ENCODE data around the gene KRTAP12-3. TPM values are rescaled to one million over a fixed set of nuclear protein-coding genes. Genes with fewer than 3 reads are reported as not detected.

Gene KRTAP12-3
- total and polyA plus RNA-seq, 2 donors, result not detected

DNA sequence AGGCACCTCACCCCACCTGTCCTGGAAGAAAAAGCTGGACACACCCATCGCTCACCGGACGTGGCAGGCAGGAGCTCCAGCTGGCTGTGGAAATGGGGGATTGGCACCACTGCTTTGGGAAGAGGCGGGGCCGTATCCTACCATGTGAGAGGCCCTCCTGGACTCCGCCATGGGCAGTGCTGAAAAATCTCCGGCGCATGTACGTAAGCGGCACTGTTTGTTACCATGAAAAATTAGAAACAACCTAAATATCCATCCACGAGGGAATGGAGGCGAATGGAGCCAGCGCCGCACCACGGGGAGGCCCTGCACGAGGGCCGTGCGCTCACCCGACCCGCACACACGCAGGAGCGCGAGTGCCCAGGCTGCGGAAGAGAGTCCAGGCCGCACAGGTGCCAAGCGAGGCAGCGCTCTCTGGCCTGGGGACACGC, 42.8 kb upstream of the KRTAP12-3 start:
- DNase-seq (ENCODE audit: low read depth in 6 of 9, low spot score in 9 of 9), result no peak
- Histone ChIP-seq H3K4me1 (ENCODE audit: control insufficient read depth in 2 of 2, insufficient read depth in 2 of 2, low read length in 2 of 2) (peaks cover 0 to 3% of the 10 kb centered on the region in 2 donors), H3K27ac (ENCODE audit: low read depth in 1 of 2, low read length in 1 of 2) (no peak overlapping the region), H3K9me3 (ENCODE audit: control insufficient read depth in 2 of 2, insufficient read depth in 1 of 2, low read length in 1 of 2) (peaks cover 3 to 27% of the 10 kb centered on the region in 2 donors), H3K27me3 (ENCODE audit: control insufficient read depth in 2 of 2, insufficient read depth in 1 of 2, low read length in 1 of 2) (peaks cover 0 to 2% of the 10 kb centered on the region in 2 donors), H3K36me3 (ENCODE audit: control insufficient read depth in 2 of 2, insufficient read depth in 2 of 2, low read length in 1 of 2) (no peaks in the 10 kb centered on the region), H3K4me3 (ENCODE audit: low read length in 2 of 2) (no peak overlapping the region)
- 94% methylated on average over 28 of the region's 28 CpGs for WGBS

DNA sequence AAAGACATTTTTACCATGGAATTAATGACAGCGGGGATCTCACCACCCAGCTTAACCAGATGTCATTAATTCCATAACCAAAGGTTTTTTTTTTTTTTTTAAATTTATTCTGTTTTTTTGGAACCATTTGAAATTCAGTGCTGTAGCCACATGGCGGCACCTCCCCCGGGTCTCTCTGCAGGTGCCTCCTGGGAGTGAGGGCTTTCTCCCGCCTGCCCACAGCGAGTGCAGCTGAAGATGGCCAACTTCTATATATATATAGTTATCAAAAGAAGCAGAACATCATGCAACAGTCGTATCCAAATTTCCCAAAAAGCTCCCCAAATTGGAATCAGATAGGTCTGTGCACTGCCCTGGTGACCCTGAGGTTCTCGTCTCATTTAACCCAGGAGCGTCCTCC, 42.3 kb upstream of the KRTAP12-3 start:
- Histone ChIP-seq H3K27me3 (ENCODE audit: control insufficient read depth in 2 of 2, insufficient read depth in 1 of 2, low read length in 1 of 2) (peaks cover 0 to 2% of the 10 kb centered on the region in 2 donors), H3K9me3 (ENCODE audit: control insufficient read depth in 2 of 2, insufficient read depth in 1 of 2, low read length in 1 of 2) (peaks cover 3 to 25% of the 10 kb centered on the region in 2 donors), H3K27ac (ENCODE audit: low read depth in 1 of 2, low read length in 1 of 2) (no peak overlapping the region), H3K36me3 (ENCODE audit: control insufficient read depth in 2 of 2, insufficient read depth in 2 of 2, low read length in 1 of 2) (no peaks in the 10 kb centered on the region), H3K4me3 (ENCODE audit: low read length in 2 of 2) (no peak overlapping the region), H3K4me1 (ENCODE audit: control insufficient read depth in 2 of 2, insufficient read depth in 2 of 2, low read length in 2 of 2) (peaks cover 0 to 3% of the 10 kb centered on the region in 2 donors)
- 74% methylated on average over 8 of the region's 8 CpGs for WGBS
- DNase-seq (ENCODE audit: low read depth in 6 of 9, low spot score in 9 of 9), result no peak

DNA sequence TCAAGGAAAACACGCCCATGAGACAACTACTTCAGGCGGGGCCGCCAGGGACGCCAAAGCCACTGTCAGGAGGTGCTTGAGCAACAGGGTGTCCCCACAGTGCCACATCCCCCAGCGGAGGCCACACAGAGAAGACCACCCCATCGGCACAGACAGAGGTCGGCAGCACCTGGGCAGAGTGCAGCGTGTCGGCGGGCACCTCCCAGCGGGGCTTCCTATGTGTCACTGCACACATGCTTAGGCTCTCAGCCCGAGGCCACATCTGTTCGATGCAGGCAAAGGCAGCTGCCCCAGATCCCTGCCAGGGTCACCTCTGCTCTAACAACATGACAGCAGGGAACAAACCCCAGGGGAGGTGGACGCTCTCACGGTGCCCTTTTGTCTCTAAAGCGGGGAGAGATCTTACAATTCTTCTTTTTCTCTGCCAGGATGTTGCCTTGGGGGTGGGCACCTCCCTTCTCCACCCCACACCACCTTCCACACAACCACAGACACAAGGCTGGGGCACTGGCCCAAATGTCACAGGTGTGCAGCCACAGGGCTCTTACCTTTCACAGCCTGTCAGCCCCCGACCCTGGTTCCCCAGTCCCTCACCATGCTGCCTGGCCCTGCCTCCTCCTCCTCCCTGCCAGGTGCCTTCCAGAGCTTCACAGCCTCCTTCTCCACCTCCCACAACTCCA, 41.7 kb upstream of the KRTAP12-3 start:
- Histone ChIP-seq H3K4me3 (ENCODE audit: low read length in 2 of 2) (no peak overlapping the region), H3K4me1 (ENCODE audit: control insufficient read depth in 2 of 2, insufficient read depth in 2 of 2, low read length in 2 of 2) (peaks cover 0 to 3% of the 10 kb centered on the region in 2 donors), H3K9me3 (ENCODE audit: control insufficient read depth in 2 of 2, insufficient read depth in 1 of 2, low read length in 1 of 2) (peaks cover 3 to 22% of the 10 kb centered on the region in 2 donors), H3K27ac (ENCODE audit: low read depth in 1 of 2, low read length in 1 of 2) (no peak overlapping the region), H3K27me3 (ENCODE audit: control insufficient read depth in 2 of 2, insufficient read depth in 1 of 2, low read length in 1 of 2) (peaks cover 0 to 2% of the 10 kb centered on the region in 2 donors), H3K36me3 (ENCODE audit: control insufficient read depth in 2 of 2, insufficient read depth in 2 of 2, low read length in 1 of 2) (no peaks in the 10 kb centered on the region)
- no peak for DNase-seq (ENCODE audit: low read depth in 6 of 9, low spot score in 9 of 9)
- WGBS, result 82% methylated on average over 17 of the region's 17 CpGs

DNA sequence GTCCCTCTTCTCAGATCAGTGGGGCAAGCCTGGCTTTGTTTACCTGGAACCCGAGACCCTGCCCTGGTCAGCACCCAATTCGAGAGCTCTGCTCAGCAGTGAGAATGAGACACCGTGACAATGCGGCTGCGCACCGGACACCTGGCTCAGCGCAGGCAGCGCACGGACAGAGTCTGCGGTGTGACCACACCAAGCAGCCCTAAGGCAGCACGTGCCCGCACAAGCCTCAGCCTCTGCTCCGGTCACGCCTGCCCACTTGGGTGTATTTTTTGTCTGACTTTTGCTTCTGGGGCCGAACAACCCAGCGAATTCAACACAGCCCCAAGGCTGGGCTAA, 41.2 kb upstream of the KRTAP12-3 start:
- no peak for DNase-seq (ENCODE audit: low read depth in 6 of 9, low spot score in 9 of 9)
- Histone ChIP-seq H3K4me1 (ENCODE audit: control insufficient read depth in 2 of 2, insufficient read depth in 2 of 2, low read length in 2 of 2) (peaks cover 0 to 3% of the 10 kb centered on the region in 2 donors), H3K4me3 (ENCODE audit: low read length in 2 of 2) (no peak overlapping the region), H3K27me3 (ENCODE audit: control insufficient read depth in 2 of 2, insufficient read depth in 1 of 2, low read length in 1 of 2) (peaks cover 0 to 2% of the 10 kb centered on the region in 2 donors), H3K27ac (ENCODE audit: low read depth in 1 of 2, low read length in 1 of 2) (no peak overlapping the region), H3K9me3 (ENCODE audit: control insufficient read depth in 2 of 2, insufficient read depth in 1 of 2, low read length in 1 of 2) (peaks cover 3 to 19% of the 10 kb centered on the region in 2 donors), H3K36me3 (ENCODE audit: control insufficient read depth in 2 of 2, insufficient read depth in 2 of 2, low read length in 1 of 2) (no peaks in the 10 kb centered on the region)
- 85% methylated on average over 16 of the region's 16 CpGs for WGBS

DNA sequence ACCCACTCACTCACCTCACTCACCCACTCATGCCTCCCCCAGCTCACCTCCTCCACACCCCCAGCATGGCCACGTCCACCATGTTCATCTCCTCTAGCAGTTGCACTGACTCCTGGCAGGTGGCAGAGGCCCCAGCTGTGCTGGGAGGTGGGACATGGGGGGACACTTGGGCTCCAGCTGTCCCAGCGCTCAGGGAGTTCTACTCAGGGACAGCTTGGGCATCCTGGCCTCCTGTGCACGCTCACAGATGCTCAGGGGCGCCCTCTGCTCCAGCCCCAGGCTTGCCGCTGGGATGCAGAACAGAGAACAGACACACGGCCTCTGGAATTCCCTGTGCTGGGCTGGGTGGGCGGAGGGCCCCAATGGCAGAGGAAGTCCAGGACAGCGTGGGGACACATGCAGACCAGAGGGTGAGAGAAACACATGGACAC, 40.6 kb upstream of the KRTAP12-3 start:
- Histone ChIP-seq H3K9me3 (ENCODE audit: control insufficient read depth in 2 of 2, insufficient read depth in 1 of 2, low read length in 1 of 2) (peaks cover under 1 to 13% of the 10 kb centered on the region in 2 donors), H3K4me1 (ENCODE audit: control insufficient read depth in 2 of 2, insufficient read depth in 2 of 2, low read length in 2 of 2) (peaks cover 0 to 3% of the 10 kb centered on the region in 2 donors), H3K27me3 (ENCODE audit: control insufficient read depth in 2 of 2, insufficient read depth in 1 of 2, low read length in 1 of 2) (peaks cover 0 to 2% of the 10 kb centered on the region in 2 donors), H3K36me3 (ENCODE audit: control insufficient read depth in 2 of 2, insufficient read depth in 2 of 2, low read length in 1 of 2) (no peaks in the 10 kb centered on the region), H3K27ac (ENCODE audit: low read depth in 1 of 2, low read length in 1 of 2) (no peak overlapping the region), H3K4me3 (ENCODE audit: low read length in 2 of 2) (no peak overlapping the region)
- WGBS, result 80% methylated on average over 8 of the region's 8 CpGs
- DNase-seq (ENCODE audit: low read depth in 6 of 9, low spot score in 9 of 9), result no peak

DNA sequence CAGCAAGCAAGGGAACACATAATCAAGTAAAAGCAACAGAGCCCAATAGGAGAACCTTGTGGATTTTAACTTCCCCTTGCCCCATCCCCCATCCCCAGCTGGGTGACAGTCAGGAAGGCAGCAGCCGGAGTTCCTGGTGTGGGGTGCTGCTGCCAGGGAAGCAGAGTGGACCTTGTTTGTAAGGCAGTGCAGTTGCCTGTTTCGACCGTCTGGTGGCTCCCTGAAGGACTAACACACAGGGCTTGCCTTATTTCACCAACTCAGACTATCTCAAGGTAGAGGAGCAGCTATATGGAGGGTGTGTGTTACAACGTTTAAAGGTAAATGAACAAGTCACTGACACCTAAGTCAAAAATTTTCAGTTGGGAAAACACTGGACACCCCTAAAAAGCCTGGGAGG, 39.2 kb upstream of the KRTAP12-3 start:
- H3K4me1 ChIP-seq (ENCODE audit: control insufficient read depth in 2 of 2, insufficient read depth in 2 of 2, low read length in 2 of 2), result peaks cover 0 to 3% of the 10 kb centered on the region in 2 donors
- WGBS, result 39% methylated on average over 4 of the region's 4 CpGs
- H3K27me3 ChIP-seq (ENCODE audit: control insufficient read depth in 2 of 2, insufficient read depth in 1 of 2, low read length in 1 of 2), result peaks cover 0 to 2% of the 10 kb centered on the region in 2 donors
- no peak overlapping the region for H3K4me3 ChIP-seq (ENCODE audit: low read length in 2 of 2)
- no peaks in the 10 kb centered on the region for H3K36me3 ChIP-seq (ENCODE audit: control insufficient read depth in 2 of 2, insufficient read depth in 2 of 2, low read length in 1 of 2)
- H3K27ac ChIP-seq (ENCODE audit: low read depth in 1 of 2, low read length in 1 of 2), result no peak overlapping the region
- H3K9me3 ChIP-seq (ENCODE audit: control insufficient read depth in 2 of 2, insufficient read depth in 1 of 2, low read length in 1 of 2), result peaks cover 2 to 16% of the 10 kb centered on the region in 2 donors
- no peak for DNase-seq (ENCODE audit: low read depth in 6 of 9, low spot score in 9 of 9)

DNA sequence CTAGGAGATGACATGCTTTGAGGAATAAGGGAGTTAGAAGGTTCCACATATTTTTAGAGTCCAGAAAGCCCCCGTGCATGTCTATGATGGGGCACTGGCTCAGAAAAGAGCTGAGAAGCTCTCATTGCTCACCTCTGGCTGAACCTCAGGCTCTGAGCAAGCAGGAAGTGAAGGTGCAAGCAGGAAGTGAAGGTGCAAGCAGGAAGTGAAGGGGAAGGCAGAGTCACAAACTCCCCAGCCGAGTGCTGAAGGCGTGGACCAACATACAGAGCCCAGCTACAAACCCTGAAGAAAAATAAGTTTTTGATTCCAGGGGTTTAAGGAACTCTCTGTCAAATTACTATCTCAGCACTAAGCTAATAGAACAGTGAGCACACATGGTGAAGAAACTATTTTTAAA, 38.8 kb upstream of the KRTAP12-3 start:
- DNase-seq (ENCODE audit: low read depth in 6 of 9, low spot score in 9 of 9), result peak in 3 of 9 donors; percentile 4 to 29 (median 7)
- no peak overlapping the region for H3K4me3 ChIP-seq (ENCODE audit: low read length in 2 of 2)
- peaks cover 0 to 2% of the 10 kb centered on the region in 2 donors for H3K27me3 ChIP-seq (ENCODE audit: control insufficient read depth in 2 of 2, insufficient read depth in 1 of 2, low read length in 1 of 2)
- H3K4me1 ChIP-seq (ENCODE audit: control insufficient read depth in 2 of 2, insufficient read depth in 2 of 2, low read length in 2 of 2), result peaks cover 0 to 3% of the 10 kb centered on the region in 2 donors
- peaks cover 2 to 16% of the 10 kb centered on the region in 2 donors for H3K9me3 ChIP-seq (ENCODE audit: control insufficient read depth in 2 of 2, insufficient read depth in 1 of 2, low read length in 1 of 2)
- WGBS, result 62% methylated on average over 3 of the region's 3 CpGs
- no peak overlapping the region for H3K27ac ChIP-seq (ENCODE audit: low read depth in 1 of 2, low read length in 1 of 2)
- H3K36me3 ChIP-seq (ENCODE audit: control insufficient read depth in 2 of 2, insufficient read depth in 2 of 2, low read length in 1 of 2), result no peaks in the 10 kb centered on the region

DNA sequence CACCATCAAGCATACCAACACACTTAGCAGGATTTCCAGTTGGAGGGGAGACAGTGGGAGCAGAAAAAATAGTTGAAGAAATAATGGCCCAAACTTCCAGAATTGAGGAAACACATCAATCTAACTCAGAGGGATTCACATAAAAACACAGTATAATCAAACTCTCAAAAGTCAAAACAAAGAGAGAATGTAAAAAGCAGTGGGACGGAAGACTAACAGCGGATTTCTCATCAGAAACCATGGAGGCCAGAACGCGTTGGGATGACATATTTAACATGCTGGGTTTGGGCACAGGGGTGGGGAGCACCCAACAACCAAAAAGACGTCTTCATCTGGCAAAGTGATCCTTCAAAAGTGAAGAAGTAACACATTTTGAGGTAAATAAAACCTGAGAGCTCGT, 37.8 kb upstream of the KRTAP12-3 start:
- no peak overlapping the region for H3K27ac ChIP-seq (ENCODE audit: low read depth in 1 of 2, low read length in 1 of 2)
- no peaks in the 10 kb centered on the region for H3K36me3 ChIP-seq (ENCODE audit: control insufficient read depth in 2 of 2, insufficient read depth in 2 of 2, low read length in 1 of 2)
- peaks cover 0 to 2% of the 10 kb centered on the region in 2 donors for H3K27me3 ChIP-seq (ENCODE audit: control insufficient read depth in 2 of 2, insufficient read depth in 1 of 2, low read length in 1 of 2)
- H3K4me1 ChIP-seq (ENCODE audit: control insufficient read depth in 2 of 2, insufficient read depth in 2 of 2, low read length in 2 of 2), result peaks cover 0 to 3% of the 10 kb centered on the region in 2 donors
- no peak for DNase-seq (ENCODE audit: low read depth in 6 of 9, low spot score in 9 of 9)
- peaks cover 2 to 16% of the 10 kb centered on the region in 2 donors for H3K9me3 ChIP-seq (ENCODE audit: control insufficient read depth in 2 of 2, insufficient read depth in 1 of 2, low read length in 1 of 2)
- 96% methylated on average over 6 of the region's 6 CpGs for WGBS
- H3K4me3 ChIP-seq (ENCODE audit: low read length in 2 of 2), result no peak overlapping the region

DNA sequence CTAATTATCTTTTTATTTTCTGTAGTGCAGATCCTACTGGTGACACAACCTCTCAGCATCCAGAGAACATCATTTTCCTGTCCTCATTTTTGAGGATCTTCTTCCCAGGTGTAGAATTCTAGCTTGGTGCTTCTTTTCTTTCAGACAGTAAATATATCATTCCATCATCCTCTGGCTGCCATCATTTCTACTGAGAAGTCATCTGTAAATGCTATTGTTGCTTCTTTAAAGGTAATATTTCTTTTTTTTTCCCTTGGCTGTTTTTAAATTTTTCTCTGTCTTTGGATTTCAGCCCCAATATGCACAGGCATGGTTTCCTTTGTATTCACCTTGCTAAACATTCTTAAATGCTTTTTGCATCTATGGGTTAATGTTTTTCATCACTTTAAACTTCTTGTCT, 34.2 kb upstream of the KRTAP12-3 start:
- Histone ChIP-seq H3K27ac (ENCODE audit: low read depth in 1 of 2, low read length in 1 of 2) (no peak overlapping the region), H3K27me3 (ENCODE audit: control insufficient read depth in 2 of 2, insufficient read depth in 1 of 2, low read length in 1 of 2) (no peaks in the 10 kb centered on the region), H3K4me1 (ENCODE audit: control insufficient read depth in 2 of 2, insufficient read depth in 2 of 2, low read length in 2 of 2) (no peaks in the 10 kb centered on the region), H3K9me3 (ENCODE audit: control insufficient read depth in 2 of 2, insufficient read depth in 1 of 2, low read length in 1 of 2) (peaks cover 2 to 18% of the 10 kb centered on the region in 2 donors), H3K36me3 (ENCODE audit: control insufficient read depth in 2 of 2, insufficient read depth in 2 of 2, low read length in 1 of 2) (no peaks in the 10 kb centered on the region), H3K4me3 (ENCODE audit: low read length in 2 of 2) (no peak overlapping the region)
- DNase-seq (ENCODE audit: low read depth in 6 of 9, low spot score in 9 of 9), result no peak
